ENCODE data around the gene UGT1A6.

GRCh38 chr2:233768076-233768475 lies 75.4 kb downstream of the UGT1A6 start:
- TF ChIP-seq, protein P1, sequence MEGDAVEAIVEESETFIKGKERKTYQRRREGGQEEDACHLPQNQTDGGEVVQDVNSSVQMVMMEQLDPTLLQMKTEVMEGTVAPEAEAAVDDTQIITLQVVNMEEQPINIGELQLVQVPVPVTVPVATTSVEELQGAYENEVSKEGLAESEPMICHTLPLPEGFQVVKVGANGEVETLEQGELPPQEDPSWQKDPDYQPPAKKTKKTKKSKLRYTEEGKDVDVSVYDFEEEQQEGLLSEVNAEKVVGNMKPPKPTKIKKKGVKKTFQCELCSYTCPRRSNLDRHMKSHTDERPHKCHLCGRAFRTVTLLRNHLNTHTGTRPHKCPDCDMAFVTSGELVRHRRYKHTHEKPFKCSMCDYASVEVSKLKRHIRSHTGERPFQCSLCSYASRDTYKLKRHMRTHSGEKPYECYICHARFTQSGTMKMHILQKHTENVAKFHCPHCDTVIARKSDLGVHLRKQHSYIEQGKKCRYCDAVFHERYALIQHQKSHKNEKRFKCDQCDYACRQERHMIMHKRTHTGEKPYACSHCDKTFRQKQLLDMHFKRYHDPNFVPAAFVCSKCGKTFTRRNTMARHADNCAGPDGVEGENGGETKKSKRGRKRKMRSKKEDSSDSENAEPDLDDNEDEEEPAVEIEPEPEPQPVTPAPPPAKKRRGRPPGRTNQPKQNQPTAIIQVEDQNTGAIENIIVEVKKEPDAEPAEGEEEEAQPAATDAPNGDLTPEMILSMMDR (IDR thresholded peaks at IDR 0.05; ENCODE audit: insufficient read depth, low read length) = no peak
- TF ChIP-seq POLR2AphosphoS5 (IDR thresholded peaks at IDR 0.05; ENCODE audit: low read depth) (no peak), REST (IDR thresholded peaks at IDR 0.05; ENCODE audit: insufficient replicate concordance, low read depth) (no peak), GABPA (IDR thresholded peaks at IDR 0.05; ENCODE audit: low read depth) (no peak), SPI1 (IDR thresholded peaks at IDR 0.05; ENCODE audit: borderline replicate concordance, low read depth) (no peak)
